Measurements from ENCODE around the gene ADAMTSL2. TPM values are rescaled to one million over a fixed set of nuclear protein-coding genes. Genes with fewer than 3 reads are reported as not detected.

Gene ADAMTSL2
- total RNA-seq, 1 experiment from 2014 or later = 0.87 TPM

GRCh38 chr9:133564451-133565116 is 30.1 kb downstream of the ADAMTSL2 start (continued):
- TF ChIP-seq PRDM15 (CRISPR knock-in tag; IDR thresholded peaks at IDR 0.05) (no peak), GRHL2 (CRISPR knock-in tag; IDR thresholded peaks at IDR 0.05; ENCODE audit: insufficient replicate concordance, severe bottlenecking) (no peak)

GRCh38 chr9:133566382-133566781 is 31.9 kb downstream of the ADAMTSL2 start:
- Mint-ChIP-seq H3K27ac (no peak overlapping the region), H3K36me3 (no peaks in the 10 kb centered on the region), H3K4me1 (peaks cover 10% of the 10 kb centered on the region; the same call in 1 of the 2 replicates), H3K9me3 (no peaks in the 10 kb centered on the region), H3K27me3 (ENCODE audit: low read depth) (no peaks in the 10 kb centered on the region; the same call in 1 of the 2 replicates), H3K4me3 (no peak overlapping the region)
- DNase-seq (ENCODE audit: low spot score) (no peak), ATAC-seq (no peak)
- CTCF ChIA-PET = interaction anchor here (1.5 kb wide), 1 partner anchor 12 kb away, joined by 3 read pairs; no protein-coding TSS in a partner anchor
- POLR2A ChIA-PET = no interaction called here
- TF ChIP-seq ARID4B (CRISPR knock-in tag; IDR thresholded peaks at IDR 0.05; ENCODE audit: borderline replicate concordance) (no peak), E2F1 (CRISPR knock-in tag; IDR thresholded peaks at IDR 0.05) (no peak), ZNF219 (CRISPR knock-in tag; IDR thresholded peaks at IDR 0.05; ENCODE audit: borderline replicate concordance) (no peak), CREB1 (CRISPR knock-in tag; IDR thresholded peaks at IDR 0.05) (no peak), ZNF671 (CRISPR knock-in tag; IDR thresholded peaks at IDR 0.05) (no peak), ZNF232 (CRISPR knock-in tag; IDR thresholded peaks at IDR 0.05) (no peak), NFATC4 (CRISPR knock-in tag; IDR thresholded peaks at IDR 0.05) (no peak), RORB (CRISPR knock-in tag; IDR thresholded peaks at IDR 0.05) (no peak), ETV6 (CRISPR knock-in tag; IDR thresholded peaks at IDR 0.05) (no peak)

- ATAC-seq (no peak), DNase-seq (ENCODE audit: low spot score) (no peak)
- ChIA-PET CTCF (interaction anchor here (1.5 kb wide), 1 partner anchor 12 kb away, joined by 3 read pairs; no protein-coding TSS in a partner anchor), POLR2A (no interaction called here)
- H3K4me3 Mint-ChIP-seq = no peak overlapping the region
- TF ChIP-seq GRHL2 (CRISPR knock-in tag; IDR thresholded peaks at IDR 0.05; ENCODE audit: insufficient replicate concordance, severe bottlenecking) = no peak
- TF ChIP-seq ZNF512 (CRISPR knock-in tag; IDR thresholded peaks at IDR 0.05; ENCODE audit: borderline replicate concordance) = no peak
- no peak for TF ChIP-seq EMX1 (CRISPR knock-in tag; IDR thresholded peaks at IDR 0.05)
- H3K27me3 Mint-ChIP-seq (ENCODE audit: low read depth) = no peaks in the 10 kb centered on the region; the same call in 1 of the 2 replicates
- H3K36me3 Mint-ChIP-seq = no peaks in the 10 kb centered on the region
- H3K9me3 Mint-ChIP-seq = no peaks in the 10 kb centered on the region
- H3K4me1 Mint-ChIP-seq = peaks cover 10% of the 10 kb centered on the region; the same call in 1 of the 2 replicates
- H3K27ac Mint-ChIP-seq = no peak overlapping the region
Observed at GRCh38 chr9:133566817-133567216, 32.3 kb downstream of the ADAMTSL2 start.
